Calu3 (cell line): ENCODE data around the gene BCAR1. TPM values are rescaled to one million over a fixed set of nuclear protein-coding genes. Genes with fewer than 3 reads are reported as not detected.

ENCODE experiments used
- BruUV-seq: library from RNA; stranded (reverse); fragments of 400-500 nt; replicated peaks from 2 replicates; lab custom pipeline; 2021; lab: Mats Ljungman, UMichigan
- CTCF ChIA-PET: fragments of 300-600 bp; sonication (Branson Sonifier 250); formaldehyde crosslinking; loops from one replicate; lab custom pipeline; 2022; ENCODE audit warnings: antibody characterized with exemption; lab: Charles Lee
- DNase-seq: peaks from one replicate; pipeline ENCODE4 v3.0.0; 2022
- H3K27ac Mint-ChIP-seq: one replicate; pipeline ENCODE4 v1.8.0; 2022; ENCODE audit warnings: mixed read lengths; ENCODE audit not compliant: unreplicated experiment
- H3K27me3 Mint-ChIP-seq: one replicate; pipeline ENCODE4 v1.8.0; 2022; ENCODE audit warnings: mixed read lengths; ENCODE audit not compliant: unreplicated experiment
- H3K36me3 Mint-ChIP-seq: one replicate; pipeline ENCODE4 v1.8.0; 2022; ENCODE audit warnings: mild to moderate bottlenecking, moderate library complexity, mixed read lengths; ENCODE audit not compliant: insufficient read depth, unreplicated experiment
- H3K4me1 Mint-ChIP-seq: one replicate; pipeline ENCODE4 v1.8.0; 2022; ENCODE audit warnings: mild to moderate bottlenecking, low read depth, mixed read lengths; ENCODE audit not compliant: unreplicated experiment
- H3K4me3 Mint-ChIP-seq: one replicate; pipeline ENCODE4 v1.8.0; 2022; ENCODE audit warnings: mild to moderate bottlenecking, low read depth, moderate library complexity, mixed read lengths; ENCODE audit not compliant: unreplicated experiment
- H3K9me3 Mint-ChIP-seq: one replicate; pipeline ENCODE4 v1.8.0; 2022; ENCODE audit warnings: low read depth, mixed read lengths; ENCODE audit not compliant: unreplicated experiment
- intact Hi-C: fragments of 100-400 bp; cut with micrococcal nuclease; formaldehyde crosslinking; loops from one replicate; pipeline ENCODE4 v1.10.0; 2022; ENCODE audit not compliant: unreplicated experiment
- total RNA-seq: library from RNA; stranded (reverse); gene quantifications from 2 replicates; pipeline ENCODE4 v1.2.3, GENCODE V29; 2022
- TF ChIP-seq, protein P1 (sequence below): fragments of 200-600 bp; IDR thresholded peaks from one replicate; pipeline ENCODE4 v1.8.0; 2022; ENCODE audit warnings: antibody characterized with exemption; ENCODE audit not compliant: unreplicated experiment

The BCAR1 gene
- total RNA-seq, 1 experiment from 2014 or later = 153 TPM

DNA sequence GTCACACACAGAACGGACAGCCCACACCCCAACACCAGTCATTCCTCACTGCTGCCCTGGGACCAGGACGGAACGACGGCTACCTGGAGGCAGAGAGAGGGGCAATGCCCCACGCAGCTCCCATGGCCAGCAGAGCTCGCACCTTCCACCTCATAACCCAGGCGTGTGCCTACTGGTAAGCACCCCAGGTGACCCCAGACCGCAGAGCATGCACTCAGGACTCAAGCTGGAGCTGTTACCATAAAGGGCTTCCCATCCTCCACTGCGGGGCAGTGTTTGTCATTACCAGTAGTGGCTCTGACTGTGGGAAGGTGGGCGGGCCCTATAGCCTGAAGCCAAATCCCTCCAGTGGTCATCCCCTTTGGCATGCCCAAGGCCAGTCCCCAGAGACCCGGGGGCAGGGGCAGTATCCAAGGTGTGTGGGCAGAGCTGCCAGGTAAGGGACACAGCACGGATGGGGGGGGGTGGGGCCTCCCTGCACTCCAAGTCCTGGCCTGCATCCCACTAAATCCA, 4.7 kb upstream of the BCAR1 start:
- H3K9me3 Mint-ChIP-seq = no peaks in the 10 kb centered on the region
- no peak overlapping the region for H3K27ac Mint-ChIP-seq
- no peak for DNase-seq
- no TSS peak for BruUV-seq
- no peaks in the 10 kb centered on the region for H3K27me3 Mint-ChIP-seq
- no peak overlapping the region for H3K4me3 Mint-ChIP-seq
- peaks cover 48% of the 10 kb centered on the region for H3K4me1 Mint-ChIP-seq
- peaks cover 31% of the 10 kb centered on the region for H3K36me3 Mint-ChIP-seq
- intact Hi-C loops = no loop called here
- CTCF ChIA-PET = no interaction called here
- TF ChIP-seq, protein P1, sequence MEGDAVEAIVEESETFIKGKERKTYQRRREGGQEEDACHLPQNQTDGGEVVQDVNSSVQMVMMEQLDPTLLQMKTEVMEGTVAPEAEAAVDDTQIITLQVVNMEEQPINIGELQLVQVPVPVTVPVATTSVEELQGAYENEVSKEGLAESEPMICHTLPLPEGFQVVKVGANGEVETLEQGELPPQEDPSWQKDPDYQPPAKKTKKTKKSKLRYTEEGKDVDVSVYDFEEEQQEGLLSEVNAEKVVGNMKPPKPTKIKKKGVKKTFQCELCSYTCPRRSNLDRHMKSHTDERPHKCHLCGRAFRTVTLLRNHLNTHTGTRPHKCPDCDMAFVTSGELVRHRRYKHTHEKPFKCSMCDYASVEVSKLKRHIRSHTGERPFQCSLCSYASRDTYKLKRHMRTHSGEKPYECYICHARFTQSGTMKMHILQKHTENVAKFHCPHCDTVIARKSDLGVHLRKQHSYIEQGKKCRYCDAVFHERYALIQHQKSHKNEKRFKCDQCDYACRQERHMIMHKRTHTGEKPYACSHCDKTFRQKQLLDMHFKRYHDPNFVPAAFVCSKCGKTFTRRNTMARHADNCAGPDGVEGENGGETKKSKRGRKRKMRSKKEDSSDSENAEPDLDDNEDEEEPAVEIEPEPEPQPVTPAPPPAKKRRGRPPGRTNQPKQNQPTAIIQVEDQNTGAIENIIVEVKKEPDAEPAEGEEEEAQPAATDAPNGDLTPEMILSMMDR = no peak

DNA sequence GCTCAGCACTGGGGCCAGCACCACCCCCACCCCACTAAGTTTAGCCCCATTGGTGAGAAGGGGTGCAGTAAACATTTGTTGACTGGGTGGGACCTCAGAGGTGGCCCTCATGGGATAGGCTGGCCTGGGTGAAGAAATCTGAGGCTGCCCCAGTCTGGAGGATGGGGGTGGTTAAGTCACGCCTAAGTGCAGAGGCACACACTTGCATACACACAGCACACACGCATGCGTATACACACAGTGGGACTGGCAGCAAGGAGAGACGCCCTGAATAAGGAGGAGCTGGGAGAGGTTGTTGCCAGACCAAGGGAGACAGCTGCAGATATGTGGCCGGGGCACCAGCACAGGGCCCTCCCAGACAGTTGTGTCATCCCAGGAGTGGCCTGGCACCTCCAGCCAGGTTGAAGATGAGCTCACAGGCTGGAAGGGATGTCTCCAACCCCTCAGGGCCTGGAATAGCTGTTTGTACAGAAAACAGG, 3.0 kb upstream of the BCAR1 start:
- Mint-ChIP-seq H3K27me3 (no peaks in the 10 kb centered on the region), H3K27ac (no peak overlapping the region), H3K4me1 (peaks cover 48% of the 10 kb centered on the region), H3K36me3 (peaks cover 48% of the 10 kb centered on the region), H3K9me3 (no peaks in the 10 kb centered on the region), H3K4me3 (no peak overlapping the region)
- TF ChIP-seq, protein P1 = no peak
- intact Hi-C loops = no loop called here
- no peak for DNase-seq
- CTCF ChIA-PET = interaction anchor here (1.0 to 1.8 kb wide), 2 partner anchors 9 to 51 kb away, joined by 3 to 7 read pairs; no protein-coding TSS in a partner anchor
- no TSS peak for BruUV-seq

DNA sequence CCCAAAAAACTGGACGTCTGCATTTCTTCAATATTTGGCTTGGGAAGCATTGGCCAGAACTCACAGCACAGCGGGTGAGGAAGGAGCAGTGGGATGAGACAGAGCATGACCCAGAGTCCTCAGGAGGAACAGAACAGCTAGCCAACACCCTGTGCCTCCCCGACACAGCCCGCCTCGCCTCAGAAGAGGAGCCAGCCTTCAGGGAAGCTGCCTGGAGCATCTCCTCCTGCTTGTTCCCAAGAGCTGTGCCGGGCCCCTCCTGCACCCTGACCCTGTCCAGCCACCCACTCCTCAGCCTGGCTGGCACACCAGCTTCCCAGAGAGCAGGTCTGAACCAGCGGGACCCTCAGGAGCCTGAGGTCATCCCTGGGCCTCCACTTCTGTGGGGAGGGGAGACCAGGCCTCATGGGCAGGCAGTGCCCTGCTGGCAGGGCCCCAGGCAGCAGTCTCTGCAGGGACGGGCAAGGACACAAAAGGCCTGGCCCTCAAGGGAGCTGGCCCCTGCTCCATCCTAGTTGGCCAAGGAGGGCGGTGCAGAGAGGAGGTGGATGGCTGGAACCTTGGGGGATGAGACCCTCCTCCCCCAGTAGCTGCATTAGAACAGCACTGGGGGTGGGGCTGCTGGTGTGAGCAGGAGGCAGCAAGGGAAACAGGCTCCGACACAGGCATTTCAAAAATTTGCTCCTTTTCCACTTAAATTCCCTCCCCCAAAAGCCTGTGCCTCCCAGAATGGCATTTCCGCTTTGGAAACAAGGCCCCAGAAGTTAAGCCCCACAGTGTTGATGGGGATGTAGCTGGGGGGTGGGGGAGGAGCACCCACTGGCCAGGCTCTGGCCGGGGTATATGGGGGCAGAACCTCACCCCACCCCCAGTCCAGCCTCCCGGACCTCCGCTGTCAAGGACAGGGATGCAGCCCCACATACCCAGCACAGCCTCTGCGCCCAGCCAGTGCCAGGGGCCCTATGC, 1.8 kb upstream of the BCAR1 start:
- no peak for DNase-seq
- no peak overlapping the region for H3K27ac Mint-ChIP-seq
- H3K27me3 Mint-ChIP-seq = no peaks in the 10 kb centered on the region
- CTCF ChIA-PET = interaction anchor here (0.7 to 1.0 kb wide), 2 partner anchors 13 to 52 kb away, joined by 3 read pairs; no protein-coding TSS in a partner anchor
- H3K4me3 Mint-ChIP-seq = no peak overlapping the region
- peaks cover 55% of the 10 kb centered on the region for H3K4me1 Mint-ChIP-seq
- peaks cover 60% of the 10 kb centered on the region for H3K36me3 Mint-ChIP-seq
- intact Hi-C loops = no loop called here
- BruUV-seq = no TSS peak
- H3K9me3 Mint-ChIP-seq = no peaks in the 10 kb centered on the region
- TF ChIP-seq, protein P1 = no peak

DNA sequence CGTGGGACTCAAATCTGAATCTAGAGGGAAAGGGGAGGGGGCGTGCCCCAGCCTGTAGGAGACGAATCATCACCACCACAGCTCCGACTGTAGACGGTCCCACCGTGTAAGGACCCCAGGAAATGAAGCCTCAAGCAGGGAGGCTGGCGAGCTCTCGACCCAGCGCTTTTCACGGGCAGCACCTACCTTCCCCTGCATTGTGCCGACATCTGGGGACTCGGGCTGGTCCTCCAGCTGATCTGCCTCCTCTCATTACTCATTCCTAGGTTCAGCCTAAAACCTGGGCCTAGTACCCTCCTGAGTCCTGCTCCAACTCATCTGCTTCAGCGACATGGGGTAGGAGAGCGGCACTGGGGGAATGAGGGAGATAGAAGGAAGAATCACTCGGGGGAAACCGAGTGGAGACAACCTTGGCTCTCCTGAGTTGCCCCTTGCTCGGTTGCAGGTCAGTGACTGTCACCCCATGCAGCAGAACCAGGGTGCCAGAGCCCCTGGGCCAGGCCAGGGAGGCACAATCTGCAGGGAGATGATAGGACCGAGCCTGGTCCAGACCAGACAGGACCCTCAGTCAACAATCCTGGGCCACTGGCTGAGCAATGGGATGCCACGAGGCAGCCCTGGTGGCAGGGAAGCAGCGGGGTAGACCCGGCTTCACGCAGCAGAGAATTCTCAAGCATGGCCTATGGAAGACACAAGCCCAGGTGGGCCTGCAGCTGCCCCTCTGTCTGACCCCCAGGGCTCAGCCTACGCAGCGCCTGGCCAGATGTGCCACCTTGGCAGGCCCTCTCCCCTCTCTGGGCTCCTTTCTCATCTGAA, 833 bp upstream of the BCAR1 start:
- TSS peak; percentile 9 for BruUV-seq
- no peaks in the 10 kb centered on the region for H3K9me3 Mint-ChIP-seq
- intact Hi-C loops = no loop called here
- peaks cover 56% of the 10 kb centered on the region for H3K4me1 Mint-ChIP-seq
- TF ChIP-seq, protein P1 = no peak
- H3K27ac Mint-ChIP-seq = peak overlapping the region; percentile 92
- H3K36me3 Mint-ChIP-seq = peaks cover 67% of the 10 kb centered on the region
- CTCF ChIA-PET = interaction anchor here (0.7 kb wide), 1 partner anchor 14 kb away, joined by 3 read pairs; no protein-coding TSS in a partner anchor
- peak overlapping the region; percentile 96 for H3K4me3 Mint-ChIP-seq
- H3K27me3 Mint-ChIP-seq = no peaks in the 10 kb centered on the region
- DNase-seq = no peak
